Astrocyte of the cerebellum (primary cell): ENCODE results near the gene TTC28.

ENCODE experiments used
- DNase-seq: peaks from one replicate; pipeline ENCODE4 v3.0.0-alpha.2; 2011; ENCODE audit warnings: low read depth
- H3K4me3 ChIP-seq: 2 replicates; pipeline ENCODE4 v1.5.1; 2011; ENCODE audit warnings: mild to moderate bottlenecking, low read depth, low read length, moderate library complexity
- in situ Hi-C: cut with HindIII; loops from 2 replicates; pipeline ENCODE4 v1.10.0; 2017; ENCODE audit warnings: low sequenced_read_pairs
- TF ChIP-seq, protein P1 (sequence below): IDR thresholded peaks from 2 replicates; pipeline ENCODE4 v1.5.1; 2012; ENCODE audit warnings: low read length, low read depth, moderate library complexity, mild to moderate bottlenecking; ENCODE audit errors: missing control alignments

TTC28 gene

DNA sequence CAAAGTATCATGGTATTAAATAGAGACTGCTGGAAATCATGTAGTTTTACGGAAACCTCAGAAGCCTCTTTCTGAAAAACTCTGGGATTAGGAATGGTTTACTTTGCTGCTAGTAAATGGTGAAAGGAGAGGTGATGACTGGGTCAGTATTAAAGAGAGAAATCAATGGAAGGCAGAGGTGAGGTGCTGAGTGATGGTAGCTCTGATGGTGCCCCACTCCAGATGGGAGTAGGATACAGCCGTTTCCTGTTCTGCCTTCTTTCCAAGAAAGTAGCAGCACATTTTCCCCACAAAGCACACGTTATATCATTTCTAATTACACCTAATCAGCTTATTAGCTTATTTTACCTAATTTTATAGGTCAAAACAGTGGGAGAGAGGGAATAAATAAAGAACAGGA, 493.0 kb downstream of the TTC28 start:
- in situ Hi-C loops: no loop called here
- DNase-seq: no peak
- TF ChIP-seq, protein P1, sequence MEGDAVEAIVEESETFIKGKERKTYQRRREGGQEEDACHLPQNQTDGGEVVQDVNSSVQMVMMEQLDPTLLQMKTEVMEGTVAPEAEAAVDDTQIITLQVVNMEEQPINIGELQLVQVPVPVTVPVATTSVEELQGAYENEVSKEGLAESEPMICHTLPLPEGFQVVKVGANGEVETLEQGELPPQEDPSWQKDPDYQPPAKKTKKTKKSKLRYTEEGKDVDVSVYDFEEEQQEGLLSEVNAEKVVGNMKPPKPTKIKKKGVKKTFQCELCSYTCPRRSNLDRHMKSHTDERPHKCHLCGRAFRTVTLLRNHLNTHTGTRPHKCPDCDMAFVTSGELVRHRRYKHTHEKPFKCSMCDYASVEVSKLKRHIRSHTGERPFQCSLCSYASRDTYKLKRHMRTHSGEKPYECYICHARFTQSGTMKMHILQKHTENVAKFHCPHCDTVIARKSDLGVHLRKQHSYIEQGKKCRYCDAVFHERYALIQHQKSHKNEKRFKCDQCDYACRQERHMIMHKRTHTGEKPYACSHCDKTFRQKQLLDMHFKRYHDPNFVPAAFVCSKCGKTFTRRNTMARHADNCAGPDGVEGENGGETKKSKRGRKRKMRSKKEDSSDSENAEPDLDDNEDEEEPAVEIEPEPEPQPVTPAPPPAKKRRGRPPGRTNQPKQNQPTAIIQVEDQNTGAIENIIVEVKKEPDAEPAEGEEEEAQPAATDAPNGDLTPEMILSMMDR: no peak
- H3K4me3 ChIP-seq: no peak overlapping the region

DNA sequence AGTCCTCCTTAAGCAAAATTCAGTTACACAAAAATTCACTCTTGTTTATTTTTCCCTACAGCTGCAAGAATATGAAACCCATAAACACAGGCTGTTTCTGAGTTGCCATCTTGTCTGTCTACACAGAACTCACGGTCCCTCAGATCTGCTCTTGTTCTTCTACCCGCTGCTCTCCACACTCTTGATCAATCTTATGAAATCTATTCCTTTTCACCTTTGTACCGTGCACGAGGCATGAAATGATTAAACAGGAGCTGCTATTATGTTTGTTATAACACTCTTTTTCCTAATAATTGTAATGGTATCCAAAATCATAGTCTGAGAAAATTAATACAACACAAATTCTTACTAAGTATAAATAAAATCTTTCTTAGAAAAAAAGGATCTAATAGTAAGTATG, 494.5 kb downstream of the TTC28 start:
- TF ChIP-seq, protein P1: no peak
- in situ Hi-C loops: no loop called here
- H3K4me3 ChIP-seq: no peak overlapping the region
- DNase-seq: no peak

DNA sequence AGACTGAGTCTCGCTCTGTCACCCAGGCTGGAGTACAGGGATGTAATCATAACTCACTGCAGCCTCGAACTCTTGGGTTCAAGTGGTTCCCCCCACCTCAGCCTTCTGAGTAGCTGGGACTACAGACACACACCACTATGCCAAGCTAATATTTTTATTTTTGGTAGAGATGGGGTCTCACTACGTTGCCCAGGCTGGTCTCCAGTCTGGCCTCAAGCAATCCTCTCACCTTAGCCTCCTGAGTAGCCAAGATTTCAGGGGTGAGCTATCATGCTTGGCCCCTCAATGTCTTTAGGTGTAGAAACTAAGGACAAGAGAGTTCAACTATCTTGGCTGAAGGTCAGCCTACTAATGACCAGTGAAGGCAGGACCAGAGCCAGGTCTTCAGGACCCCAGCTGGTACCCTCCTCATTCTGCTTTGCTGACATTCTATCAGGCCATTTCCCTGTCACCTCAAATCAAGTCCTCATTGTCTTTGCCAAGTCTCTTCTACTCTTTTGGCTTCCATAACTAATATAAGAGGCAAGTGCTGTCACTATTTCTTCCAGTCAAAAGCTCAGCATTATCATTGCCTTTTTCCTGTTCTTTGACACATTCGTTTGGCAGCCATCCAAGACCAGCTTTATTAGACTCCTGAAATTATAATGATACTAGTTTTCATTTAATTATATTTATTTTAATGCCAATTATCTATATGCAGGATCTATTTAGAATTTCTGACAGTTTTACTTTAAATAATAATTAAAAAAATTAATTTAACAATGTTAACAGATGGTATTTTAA, 496.4 kb downstream of the TTC28 start:
- in situ Hi-C loops: no loop called here
- H3K4me3 ChIP-seq: no peak overlapping the region
- TF ChIP-seq, protein P1: no peak
- no peak for DNase-seq

DNA sequence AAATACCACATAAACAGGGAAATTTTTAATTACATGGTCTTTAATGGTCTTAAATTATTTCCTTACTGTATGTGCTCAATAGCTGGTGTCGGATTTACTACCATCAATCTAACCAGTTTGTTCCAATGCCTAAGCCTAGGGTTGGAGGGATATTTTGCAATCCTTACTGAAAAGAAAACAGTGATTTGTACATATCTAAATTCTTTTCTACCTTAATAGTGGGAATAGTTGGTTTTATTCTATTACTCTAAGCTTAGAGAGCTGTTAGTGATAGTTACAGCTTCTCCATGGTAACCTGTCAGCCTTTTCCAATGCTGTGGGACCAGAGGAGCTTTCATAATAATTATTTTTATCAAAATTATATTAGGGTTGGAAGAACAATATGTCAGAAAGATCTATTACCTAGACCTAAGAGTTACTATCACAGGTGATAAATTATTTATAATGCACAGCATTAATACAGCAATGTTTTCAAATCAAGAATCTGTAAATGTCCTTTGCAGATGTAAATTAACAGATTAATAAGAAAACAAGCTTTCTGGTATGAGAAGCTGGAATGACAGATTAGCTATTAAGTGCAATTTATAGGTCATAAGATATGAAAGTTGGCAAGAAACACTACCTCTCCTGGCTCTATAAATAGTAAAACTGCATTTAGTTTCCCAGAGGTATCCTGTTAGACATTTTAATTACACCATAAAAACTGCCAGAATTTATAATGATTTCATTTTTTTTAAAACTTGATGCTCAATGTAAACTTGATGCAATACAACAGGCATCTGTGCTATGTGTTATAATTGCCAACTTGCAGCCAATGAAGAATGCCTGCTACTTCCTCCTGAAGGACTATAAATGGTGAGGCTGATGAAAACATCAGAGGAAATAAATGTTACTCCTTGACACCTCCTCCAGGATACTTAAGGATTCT, 498.6 kb downstream of the TTC28 start:
- TF ChIP-seq, protein P1: no peak
- DNase-seq: no peak
- in situ Hi-C loops: no loop called here
- H3K4me3 ChIP-seq: no peak overlapping the region

DNA sequence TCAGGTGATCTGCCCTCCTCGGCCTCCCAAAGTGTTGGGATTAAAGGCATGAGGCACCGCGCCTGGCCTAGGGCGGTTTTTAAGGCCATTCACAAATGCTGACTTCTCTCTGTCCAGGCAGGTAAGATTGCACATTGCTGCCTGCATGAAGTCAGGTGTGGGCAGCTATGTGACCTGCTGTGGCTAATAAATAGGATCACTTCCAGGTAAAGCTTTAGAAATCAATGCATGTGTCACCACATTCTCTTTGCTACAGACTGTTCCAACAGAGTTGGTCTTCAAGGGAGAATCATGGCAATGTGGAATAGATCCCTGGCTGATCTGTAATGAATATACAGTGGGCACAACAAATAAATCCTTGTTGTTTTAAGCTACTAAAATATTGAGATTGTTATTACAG, 500.2 kb downstream of the TTC28 start:
- H3K4me3 ChIP-seq: no peak overlapping the region
- TF ChIP-seq, protein P1: no peak
- no peak for DNase-seq
- in situ Hi-C loops: no loop called here

DNA sequence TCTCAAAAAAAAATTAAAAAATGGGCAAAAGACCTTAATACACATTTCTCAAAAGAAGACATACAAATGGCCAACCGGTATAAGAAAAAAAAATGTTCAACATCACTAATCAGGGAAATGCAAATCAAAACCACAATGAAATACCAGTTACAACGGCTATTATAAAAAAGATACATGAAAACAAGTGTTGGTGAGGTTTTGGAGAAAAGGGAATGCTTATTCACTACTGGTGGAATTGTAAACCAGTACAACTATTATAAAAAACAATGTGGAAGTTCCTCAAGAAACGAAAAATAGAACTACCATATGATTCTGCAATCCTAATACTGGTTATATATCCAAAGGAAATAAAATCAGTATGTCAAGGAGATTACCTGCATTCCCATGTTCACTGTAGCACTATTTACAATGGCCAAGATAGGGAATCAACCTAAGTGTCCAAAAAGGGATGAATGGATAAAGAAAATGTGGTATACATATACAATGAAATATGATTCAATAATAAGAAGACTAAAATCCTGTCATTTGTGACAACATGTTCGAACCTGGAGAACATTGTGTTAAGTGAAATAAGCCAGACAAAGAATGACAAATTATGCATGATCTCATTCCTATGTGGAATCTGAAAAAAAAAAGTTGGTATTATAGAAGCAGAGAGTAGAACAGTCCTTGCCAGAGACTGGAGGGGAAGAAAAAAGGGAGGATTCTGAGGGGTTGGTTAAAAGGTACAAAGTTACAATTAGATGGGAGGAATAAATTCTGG, 503.7 kb downstream of the TTC28 start:
- in situ Hi-C loops: no loop called here
- TF ChIP-seq, protein P1: no peak
- DNase-seq: no peak
- no peak overlapping the region for H3K4me3 ChIP-seq
